Lung (tissue), 12 donors: Measurements from ENCODE around the gene GRM5. TPM values are rescaled to one million over a fixed set of nuclear protein-coding genes. Genes with fewer than 3 reads are reported as not detected.

Experiments used
- ATAC-seq: fragments of 200-7000 bp; cut with Tn5 transposase; one replicate; pipeline ENCODE4 v1.9.1; 2020; ENCODE audit warnings: moderate number of reproducible peaks; ENCODE audit not compliant: insufficient read depth, low FRiP score
- DNase-seq, 3 donors: peaks; one replicate each; pipeline ENCODE4 v3.0.0-alpha.2; 2013 to 2017
- H3K27ac ChIP-seq, 2 donors: one replicate each; pipeline ENCODE4 v1.5.1; 2013; ENCODE audit warnings: mild to moderate bottlenecking in 2 of 2, moderate library complexity in 2 of 2, control low read depth in 1 of 2, inconsistent platforms in 1 of 2, low read depth in 1 of 2, low read length in 1 of 2
- H3K27me3 ChIP-seq, 3 donors: one replicate each; pipeline ENCODE4 v1.5.1; 2013; ENCODE audit warnings: low read length in 2 of 3; ENCODE audit not compliant: control insufficient read depth in 3 of 3, insufficient read depth in 3 of 3
- H3K36me3 ChIP-seq, 4 donors: one replicate each; pipeline ENCODE4 v1.5.1; 2013; ENCODE audit warnings: low read length in 4 of 4, mild to moderate bottlenecking in 1 of 4, moderate library complexity in 1 of 4; ENCODE audit not compliant: control insufficient read depth in 4 of 4, insufficient read depth in 4 of 4
- H3K4me1 ChIP-seq, 5 donors: one replicate each; pipeline ENCODE4 v1.5.1; 2013; ENCODE audit warnings: low read length in 5 of 5, mild to moderate bottlenecking in 2 of 5, moderate library complexity in 1 of 5; ENCODE audit not compliant: control insufficient read depth in 5 of 5, insufficient read depth in 5 of 5
- H3K4me3 ChIP-seq: one replicate; pipeline ENCODE4 v1.5.1; 2013; ENCODE audit warnings: mild to moderate bottlenecking, control low read depth, moderate library complexity
- H3K9ac ChIP-seq, 2 donors: one replicate each; pipeline ENCODE4 v1.5.1; 2013; ENCODE audit warnings: low read length in 2 of 2, control low read depth in 1 of 2; ENCODE audit not compliant: insufficient read depth in 1 of 2
- H3K9me3 ChIP-seq, 4 donors: one replicate each; pipeline ENCODE4 v1.5.1; 2013; ENCODE audit warnings: low read length in 3 of 4, mild to moderate bottlenecking in 1 of 4, moderate library complexity in 1 of 4; ENCODE audit not compliant: control insufficient read depth in 4 of 4, insufficient read depth in 3 of 4
- WGBS, 2 donors: extraction: QIAGEN DNeasy Blood & Tissue Kit; methylation state at CpG; one replicate each; pipeline ENCODE4 v1.1.7; 2013; 5-methylcytosine and 5-hydroxymethylcytosine counted together
- polyA plus RNA-seq, 2 donors: library from polyadenylated mRNA; stranded (reverse); fragments of 200-250 nt; gene quantifications; one replicate each; pipeline ENCODE4 v1.2.1, GENCODE V29; 2013
- total RNA-seq, 2 donors: library from RNA; depleted of rRNA in 1 of 2; stranded (reverse); fragments of >200 nt in 1 of 2; gene quantifications; one replicate each; pipeline ENCODE4 v1.2.1, GENCODE V29; 2014 to 2021
- TF ChIP-seq, protein P1 (sequence below): IDR thresholded peaks from 2 replicates; pipeline ENCODE4 v1.5.1; 2012; ENCODE audit warnings: mild to moderate bottlenecking; ENCODE audit errors: control extremely low read depth, extremely low read depth
- donor health status: control.
- donor health status: control.
- donor health status: Bipolar disorder and iron deficiency.
- donor health status: healthy.
- donor health status: DM: yes; HTN: yes; CAD: no.

The GRM5 gene
- total and polyA plus RNA-seq, 4 donors: 0.02 to 1.2 (median 0.35) TPM

DNA sequence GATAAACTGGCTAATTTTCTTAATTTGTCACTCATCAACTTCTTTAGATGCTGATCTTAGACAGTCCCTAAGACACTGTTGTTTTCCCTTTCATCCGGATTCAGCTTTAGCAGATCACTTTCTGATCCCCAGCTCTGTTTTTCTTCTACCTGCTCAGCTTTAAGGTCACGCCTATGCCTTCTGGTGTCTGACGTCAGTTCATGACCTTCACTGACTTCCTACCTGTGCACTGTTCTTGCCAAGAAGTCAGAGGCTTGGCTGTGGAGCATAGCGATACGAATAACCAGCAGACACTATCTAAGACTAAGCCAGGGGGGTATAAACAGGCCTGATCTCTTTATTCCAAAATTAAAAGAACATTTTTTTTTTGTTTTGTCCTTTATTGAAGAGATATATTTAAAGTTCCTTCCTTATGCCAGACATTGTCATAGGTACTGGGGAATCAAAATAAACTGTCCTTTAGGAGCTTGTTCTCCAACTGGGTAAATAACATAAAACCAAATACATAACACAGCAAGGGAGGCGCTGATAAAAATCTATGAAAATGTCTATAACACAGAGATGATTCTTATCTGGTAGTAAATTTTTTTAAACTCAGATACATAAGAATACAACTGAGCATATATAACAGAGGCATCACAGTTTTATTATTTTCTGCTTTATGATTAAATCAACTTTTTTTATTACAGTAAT is 376.1 kb downstream of the GRM5 start:
- no peak overlapping the region for H3K4me3 ChIP-seq
- no peaks in the 10 kb centered on the region for H3K4me1 ChIP-seq
- H3K9ac ChIP-seq: no peak overlapping the region
- H3K36me3 ChIP-seq: no peaks in the 10 kb centered on the region
- DNase-seq (no peak), ATAC-seq (no peak)
- H3K27me3 ChIP-seq: no peaks in the 10 kb centered on the region
- WGBS, 2 donors: 73 to 84% methylated on average over 6 of the region's 6 CpGs
- H3K9me3 ChIP-seq: peaks cover 0 to 3% (median 0%) of the 10 kb centered on the region in 4 donors
- TF ChIP-seq, protein P1, sequence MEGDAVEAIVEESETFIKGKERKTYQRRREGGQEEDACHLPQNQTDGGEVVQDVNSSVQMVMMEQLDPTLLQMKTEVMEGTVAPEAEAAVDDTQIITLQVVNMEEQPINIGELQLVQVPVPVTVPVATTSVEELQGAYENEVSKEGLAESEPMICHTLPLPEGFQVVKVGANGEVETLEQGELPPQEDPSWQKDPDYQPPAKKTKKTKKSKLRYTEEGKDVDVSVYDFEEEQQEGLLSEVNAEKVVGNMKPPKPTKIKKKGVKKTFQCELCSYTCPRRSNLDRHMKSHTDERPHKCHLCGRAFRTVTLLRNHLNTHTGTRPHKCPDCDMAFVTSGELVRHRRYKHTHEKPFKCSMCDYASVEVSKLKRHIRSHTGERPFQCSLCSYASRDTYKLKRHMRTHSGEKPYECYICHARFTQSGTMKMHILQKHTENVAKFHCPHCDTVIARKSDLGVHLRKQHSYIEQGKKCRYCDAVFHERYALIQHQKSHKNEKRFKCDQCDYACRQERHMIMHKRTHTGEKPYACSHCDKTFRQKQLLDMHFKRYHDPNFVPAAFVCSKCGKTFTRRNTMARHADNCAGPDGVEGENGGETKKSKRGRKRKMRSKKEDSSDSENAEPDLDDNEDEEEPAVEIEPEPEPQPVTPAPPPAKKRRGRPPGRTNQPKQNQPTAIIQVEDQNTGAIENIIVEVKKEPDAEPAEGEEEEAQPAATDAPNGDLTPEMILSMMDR: no peak
- H3K27ac ChIP-seq: no peak overlapping the region

DNA sequence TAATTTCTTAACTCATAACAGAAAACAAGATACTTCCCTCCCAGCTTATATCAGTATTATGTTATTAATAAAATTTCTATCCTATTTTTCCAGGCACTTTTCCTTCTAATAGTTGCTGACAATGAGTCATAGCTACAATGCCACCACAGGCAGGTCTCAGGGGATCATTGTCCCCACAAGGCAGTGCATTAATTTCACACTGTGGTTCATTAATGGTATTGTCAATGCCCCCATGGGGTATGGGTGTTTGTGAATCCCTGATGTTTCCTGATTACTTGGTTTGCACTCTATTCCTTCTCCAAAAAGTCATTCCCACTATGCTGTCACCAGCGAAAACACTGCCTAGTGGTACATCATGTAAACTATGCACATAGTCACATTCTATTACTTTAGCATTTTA is 382.8 kb downstream of the GRM5 start:
- Histone ChIP-seq H3K4me3 (no peak overlapping the region), H3K9me3 (peaks cover 0 to 3% (median 0%) of the 10 kb centered on the region in 4 donors), H3K27me3 (no peaks in the 10 kb centered on the region), H3K4me1 (no peaks in the 10 kb centered on the region), H3K36me3 (no peaks in the 10 kb centered on the region), H3K27ac (no peak overlapping the region), H3K9ac (no peak overlapping the region)
- TF ChIP-seq, protein P1: no peak
- ATAC-seq (no peak), DNase-seq (no peak)
- 34 to 87% methylated on average over 1 of the region's 1 CpG for WGBS, 2 donors

DNA sequence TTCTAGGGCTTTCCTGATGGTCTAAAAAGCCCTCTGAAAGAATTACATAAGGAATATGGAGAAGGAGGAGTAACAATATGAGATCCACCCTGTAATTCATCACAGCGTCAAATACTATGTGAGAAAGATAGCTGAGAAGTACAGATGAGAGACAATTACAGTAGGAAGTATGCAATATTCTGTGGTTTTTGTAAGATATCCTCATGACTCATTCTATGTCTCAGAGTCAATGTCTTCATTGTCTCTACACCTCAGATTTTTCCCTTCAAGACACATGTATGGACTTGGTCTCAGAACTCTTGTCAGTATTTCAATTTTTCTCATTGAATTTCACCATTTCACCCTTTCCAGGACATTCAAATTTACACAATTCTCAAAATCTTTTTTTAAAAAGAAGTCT is 385.0 kb downstream of the GRM5 start:
- no peak for DNase-seq
- no peak for ATAC-seq
- H3K9ac ChIP-seq: no peak overlapping the region
- H3K27ac ChIP-seq: no peak overlapping the region
- 96 to 97% methylated on average over 1 of the region's 1 CpG for WGBS, 2 donors
- no peaks in the 10 kb centered on the region for H3K36me3 ChIP-seq
- H3K27me3 ChIP-seq: no peaks in the 10 kb centered on the region
- peaks cover 0 to 3% (median 0%) of the 10 kb centered on the region in 4 donors for H3K9me3 ChIP-seq
- TF ChIP-seq, protein P1: no peak
- no peaks in the 10 kb centered on the region for H3K4me1 ChIP-seq
- no peak overlapping the region for H3K4me3 ChIP-seq

DNA sequence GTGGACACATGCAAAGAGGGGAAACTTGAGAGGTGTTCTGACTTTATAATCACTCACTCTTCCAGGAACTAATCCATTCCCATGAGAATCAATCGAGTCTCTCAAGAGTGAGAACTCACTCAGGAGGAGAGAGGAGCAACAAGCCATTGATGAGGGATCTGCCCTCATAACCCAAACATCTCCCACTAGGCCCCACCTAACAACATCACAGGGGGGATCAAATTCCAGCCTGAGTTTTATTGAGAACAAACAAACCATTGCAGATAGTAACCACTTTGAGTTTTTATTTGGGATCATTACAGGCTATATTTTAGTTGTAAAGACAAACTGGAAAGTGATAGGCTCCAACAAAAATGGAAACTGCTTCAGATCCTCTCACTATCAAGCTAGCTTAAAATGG is 399.4 kb downstream of the GRM5 start:
- TF ChIP-seq, protein P1: no peak
- Histone ChIP-seq H3K9me3 (no peaks in the 10 kb centered on the region), H3K27me3 (no peaks in the 10 kb centered on the region), H3K4me3 (no peak overlapping the region), H3K4me1 (no peaks in the 10 kb centered on the region), H3K27ac (no peak overlapping the region), H3K36me3 (no peaks in the 10 kb centered on the region), H3K9ac (no peak overlapping the region)
- DNase-seq (no peak), ATAC-seq (no peak)
- 55 to 64% methylated on average over 1 of the region's 1 CpG for WGBS, 2 donors
